Caco-2 (cell line): ENCODE results near the gene MYPOP. TPM values are rescaled to one million over a fixed set of nuclear protein-coding genes. Genes with fewer than 3 reads are reported as not detected.

Experiments
- BruUV-seq: library from RNA; stranded (reverse); fragments of 400-500 nt; replicated peaks from 2 replicates; lab custom pipeline; 2021; lab: Mats Ljungman, UMichigan
- CTCF ChIA-PET: fragments of 300-600 bp; sonication (Branson Sonifier 250); formaldehyde crosslinking; loops from one replicate; lab custom pipeline; 2022; ENCODE audit warnings: antibody characterized with exemption; lab: Charles Lee
- POLR2A ChIA-PET: fragments of 300-600 bp; sonication (Branson Sonifier 250); formaldehyde crosslinking; loops from one replicate; lab custom pipeline; 2022; ENCODE audit warnings: antibody characterized with exemption; lab: Charles Lee
- DNase-seq, 2 experiments: peaks; one replicate each; pipeline versions ENCODE4 v3.0.0 to v3.0.0-alpha.2; 2020 to 2022
- H3K27me3 ChIP-seq: replicated peaks from 2 replicates; pipeline ENCODE4 v1.6.0; 2011; ENCODE audit warnings: low read length; ENCODE audit not compliant: control insufficient read depth, insufficient read depth
- H3K36me3 ChIP-seq: 2 replicates; pipeline ENCODE4 v1.5.1; 2011; ENCODE audit warnings: low read length; ENCODE audit not compliant: control insufficient read depth, insufficient read depth
- H3K4me1 ChIP-seq: fragments of 250-450 bp; sonication (Bioruptor Pico); 2 replicates; pipeline ENCODE4 v1.5.1; 2020; ENCODE audit warnings: mild to moderate bottlenecking
- H3K4me3 ChIP-seq: 2 replicates; pipeline ENCODE4 v1.5.1; 2011; ENCODE audit warnings: low read depth, mild to moderate bottlenecking, control low read depth, low read length
- H3K9me3 ChIP-seq: fragments of 250-450 bp; sonication (Bioruptor Pico); 2 replicates; pipeline ENCODE4 v1.5.1; 2020; ENCODE audit warnings: mild to moderate bottlenecking, moderate library complexity
- H3K27ac Mint-ChIP-seq: one replicate; pipeline ENCODE4 v1.8.0; 2022; ENCODE audit warnings: mixed read lengths; ENCODE audit not compliant: unreplicated experiment
- H3K27me3 Mint-ChIP-seq: one replicate; pipeline ENCODE4 v1.8.0; 2022; ENCODE audit warnings: mixed read lengths; ENCODE audit not compliant: insufficient read depth, unreplicated experiment
- H3K36me3 Mint-ChIP-seq: one replicate; pipeline ENCODE4 v1.8.0; 2022; ENCODE audit warnings: mild to moderate bottlenecking, mixed read lengths; ENCODE audit not compliant: insufficient read depth, unreplicated experiment
- H3K4me1 Mint-ChIP-seq: one replicate; pipeline ENCODE4 v1.8.0; 2022; ENCODE audit warnings: low read depth, mixed read lengths; ENCODE audit not compliant: unreplicated experiment
- H3K4me3 Mint-ChIP-seq: one replicate; pipeline ENCODE4 v1.8.0; 2022; ENCODE audit warnings: mild to moderate bottlenecking, moderate library complexity, mixed read lengths; ENCODE audit not compliant: unreplicated experiment
- H3K9me3 Mint-ChIP-seq: one replicate; pipeline ENCODE4 v1.8.0; 2022; ENCODE audit warnings: mixed read lengths; ENCODE audit not compliant: unreplicated experiment
- CTCF ChIP-seq, 2 experiments: fragments of 200-600 bp in 1 of 2; IDR thresholded peaks; 1 replicate in 1 of 2; 2 replicates in 1 of 2; pipeline versions ENCODE4 v1.5.1 to v1.8.0; 2011 to 2022; ENCODE audit warnings: antibody characterized with exemption in 1 of 2, control low read depth in 1 of 2, inconsistent platforms in 1 of 2, low read depth in 1 of 2, low read length in 1 of 2, mild to moderate bottlenecking in 1 of 2, moderate library complexity in 1 of 2; ENCODE audit not compliant: insufficient read depth in 1 of 2, severe bottlenecking in 1 of 2, unreplicated experiment in 1 of 2
- intact Hi-C: fragments of 100-400 bp; cut with micrococcal nuclease; formaldehyde crosslinking; loops from one replicate; pipeline ENCODE4 v1.10.0; 2022; ENCODE audit not compliant: unreplicated experiment
- total RNA-seq: library from RNA; stranded (reverse); gene quantifications from 2 replicates; pipeline ENCODE4 v1.2.3, GENCODE V29; 2022

Gene MYPOP
- total RNA-seq, 1 experiment from 2014 or later, result 15.8 TPM

DNA sequence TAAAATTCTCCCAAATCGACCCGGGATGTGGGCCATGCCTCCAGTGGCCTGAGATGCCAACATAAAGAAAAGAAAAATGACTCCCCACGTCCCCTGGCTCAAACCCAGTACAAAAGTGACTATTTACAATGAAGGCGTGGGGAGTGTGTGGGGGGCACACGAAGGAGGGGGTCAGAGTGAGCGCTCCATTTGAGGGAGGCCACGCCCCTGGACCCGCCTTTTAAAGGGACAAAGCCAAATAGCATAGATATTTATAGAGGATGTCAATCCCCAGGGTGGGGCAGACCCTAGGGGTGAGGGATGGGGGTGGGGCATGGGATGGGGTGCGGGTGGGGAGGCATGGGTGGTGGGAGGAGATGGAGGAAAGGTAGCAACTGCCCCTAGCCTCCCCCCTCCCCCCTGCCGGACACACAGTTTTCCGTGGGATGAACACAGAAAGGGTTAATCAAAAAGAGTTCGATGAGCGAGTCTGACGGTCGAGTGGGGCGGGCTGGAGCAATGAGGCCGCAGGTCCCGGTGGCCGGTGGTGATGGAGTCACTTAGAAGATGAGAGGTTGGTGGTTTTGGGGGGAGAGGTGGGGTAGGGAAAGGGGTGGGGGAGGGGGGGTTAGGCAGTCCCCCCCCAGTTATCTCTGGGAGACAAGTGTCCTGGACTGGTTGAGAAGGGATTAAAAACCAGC, 32.3 kb upstream of the MYPOP start:
- H3K4me1 Mint-ChIP-seq, result no peaks in the 10 kb centered on the region
- BruUV-seq, result no TSS peak
- POLR2A ChIA-PET, result no interaction called here
- H3K27me3 Mint-ChIP-seq, result peaks cover 25% of the 10 kb centered on the region
- CTCF ChIA-PET, result no interaction called here
- Histone ChIP-seq H3K36me3 (no peaks in the 10 kb centered on the region), H3K4me3 (no peak overlapping the region), H3K27me3 (peaks cover 4% of the 10 kb centered on the region; the same call in 1 of the 2 replicates), H3K4me1 (no peaks in the 10 kb centered on the region), H3K9me3 (no peaks in the 10 kb centered on the region)
- DNase-seq, result no peak
- H3K9me3 Mint-ChIP-seq, result no peaks in the 10 kb centered on the region
- H3K4me3 Mint-ChIP-seq, result no peak overlapping the region
- no peak for TF ChIP-seq CTCF (IDR thresholded peaks at IDR 0.05; ENCODE audit: insufficient read depth in 1 of 2, low read depth in 1 of 2, low read length in 1 of 2, severe bottlenecking in 1 of 2, unreplicated experiment in 1 of 2)
- no peak overlapping the region for H3K27ac Mint-ChIP-seq
- H3K36me3 Mint-ChIP-seq, result no peaks in the 10 kb centered on the region
- intact Hi-C loops, result no loop called here

DNA sequence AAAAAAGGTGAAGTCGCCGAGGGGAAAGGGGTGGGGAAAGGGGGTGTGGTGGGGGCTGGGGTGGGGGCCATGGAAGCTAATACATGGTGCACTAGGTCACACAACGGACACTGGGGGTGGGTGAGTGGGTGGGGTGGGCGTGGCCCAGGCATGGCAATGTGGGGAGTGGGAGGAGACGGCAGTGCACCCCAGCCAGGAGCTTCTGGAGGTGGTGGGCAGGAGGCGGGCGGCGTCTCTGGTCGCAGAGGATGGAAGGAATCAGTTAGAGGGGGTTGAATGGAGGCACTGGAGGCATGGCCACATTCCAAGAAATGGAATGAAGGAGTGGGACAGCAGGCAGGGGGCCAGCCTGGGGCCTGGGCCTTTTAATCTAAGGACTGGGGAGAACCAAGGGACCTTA, 31.3 kb upstream of the MYPOP start:
- no peaks in the 10 kb centered on the region for H3K36me3 ChIP-seq
- Mint-ChIP-seq H3K9me3 (no peaks in the 10 kb centered on the region), H3K4me1 (no peaks in the 10 kb centered on the region), H3K27me3 (peaks cover 29% of the 10 kb centered on the region), H3K36me3 (no peaks in the 10 kb centered on the region), H3K4me3 (no peak overlapping the region), H3K27ac (no peak overlapping the region)
- DNase-seq, result no peak
- CTCF ChIA-PET, result no interaction called here
- TF ChIP-seq CTCF (IDR thresholded peaks at IDR 0.05; ENCODE audit: insufficient read depth in 1 of 2, low read depth in 1 of 2, low read length in 1 of 2, severe bottlenecking in 1 of 2, unreplicated experiment in 1 of 2), result no peak
- intact Hi-C loops, result no loop called here
- H3K4me3 ChIP-seq, result no peak overlapping the region
- peaks cover 4% of the 10 kb centered on the region; the same call in 1 of the 2 replicates for H3K27me3 ChIP-seq
- H3K4me1 ChIP-seq, result no peaks in the 10 kb centered on the region
- H3K9me3 ChIP-seq, result no peaks in the 10 kb centered on the region
- BruUV-seq, result no TSS peak
- POLR2A ChIA-PET, result no interaction called here

- Histone ChIP-seq H3K4me3 (no peak overlapping the region), H3K27me3 (peaks cover 4% of the 10 kb centered on the region; the same call in 1 of the 2 replicates), H3K4me1 (no peaks in the 10 kb centered on the region), H3K36me3 (no peaks in the 10 kb centered on the region), H3K9me3 (no peaks in the 10 kb centered on the region)
- DNase-seq, result no peak
- H3K4me1 Mint-ChIP-seq, result peaks cover 14% of the 10 kb centered on the region
- H3K4me3 Mint-ChIP-seq, result no peak overlapping the region
- BruUV-seq, result no TSS peak
- no peak overlapping the region for H3K27ac Mint-ChIP-seq
- H3K27me3 Mint-ChIP-seq, result peaks cover 20% of the 10 kb centered on the region
- no peaks in the 10 kb centered on the region for H3K9me3 Mint-ChIP-seq
- peaks cover 4% of the 10 kb centered on the region for H3K36me3 Mint-ChIP-seq
- CTCF ChIA-PET, result no interaction called here
- no peak for TF ChIP-seq CTCF (IDR thresholded peaks at IDR 0.05; ENCODE audit: insufficient read depth in 1 of 2, low read depth in 1 of 2, low read length in 1 of 2, severe bottlenecking in 1 of 2, unreplicated experiment in 1 of 2)
- POLR2A ChIA-PET, result no interaction called here
- intact Hi-C loops, result no loop called here
Observed at GRCh38 chr19:45931055-45931454, 28.6 kb upstream of the MYPOP start.
